Erythroblast (primary cell): Measurements from ENCODE around the gene ITGB7.

Experiments
- GATA1 ChIP-seq: IDR thresholded peaks from 2 replicates; pipeline ENCODE4 v1.6.1; 2011; ENCODE audit warnings: low read depth, mild to moderate bottlenecking, control low read depth, low read length, moderate library complexity
- POLR2A ChIP-seq: IDR thresholded peaks from 2 replicates; pipeline ENCODE4 v1.6.1; 2011; ENCODE audit warnings: mild to moderate bottlenecking, low read length

DNA sequence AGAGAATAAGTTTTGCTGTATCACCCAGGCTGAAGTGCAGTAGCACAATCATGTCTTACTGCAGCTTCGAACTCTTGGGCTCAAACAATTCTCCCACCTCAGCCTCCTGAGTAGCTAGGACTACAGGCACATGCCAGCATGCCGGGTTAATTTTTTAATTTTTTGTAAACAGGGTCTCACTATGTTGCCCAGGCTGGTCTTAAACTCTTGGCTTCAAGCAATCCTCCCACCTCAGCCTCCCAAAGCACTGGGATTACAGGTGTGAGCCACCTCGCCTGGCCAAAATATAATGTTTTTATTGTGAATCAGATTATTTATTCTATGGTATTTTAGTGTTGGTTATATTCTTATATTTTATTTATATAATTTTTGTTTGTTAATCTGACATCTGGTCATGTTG, 30.3 kb downstream of the ITGB7 start:
- TF ChIP-seq POLR2A (no peak), GATA1 (no peak)
